SH-SY5Y (cell line): ENCODE data around the gene KLC1.

ENCODE experiments used
- GATA2 ChIP-seq: IDR thresholded peaks from 2 replicates; pipeline ENCODE4 v1.6.1; 2011; ENCODE audit warnings: mild to moderate bottlenecking, low read depth, low read length
- GATA3 ChIP-seq: IDR thresholded peaks from 2 replicates; pipeline ENCODE4 v1.6.1; 2011; ENCODE audit warnings: low read depth, mild to moderate bottlenecking, low read length, moderate library complexity

DNA sequence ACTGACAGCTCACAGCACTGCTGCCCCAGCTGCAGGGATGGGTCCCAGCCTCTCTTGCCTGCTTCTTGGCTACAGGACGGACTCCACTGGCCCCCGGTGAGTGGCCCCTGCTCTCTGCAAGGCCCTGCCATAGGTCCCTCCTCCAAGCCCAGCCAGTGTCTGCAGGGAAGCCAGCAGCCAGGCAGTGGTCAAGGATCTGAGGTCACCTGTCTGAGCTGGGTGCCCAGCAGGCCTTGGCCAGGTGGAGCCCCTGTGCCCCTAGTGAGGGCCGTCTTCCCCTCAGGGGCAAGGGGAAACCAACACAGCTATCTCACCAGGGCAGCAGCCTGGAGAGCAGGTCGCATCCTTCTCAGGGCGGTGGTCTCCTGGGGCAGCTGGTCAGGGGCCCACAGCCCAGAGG is 73.1 kb downstream of the KLC1 start:
- TF ChIP-seq GATA2 (no peak), GATA3 (no peak)
